NB4 (cell line): ENCODE measurements around the gene PSMD13.

Experiments used
- DNase-seq: peaks from one replicate; pipeline ENCODE4 v3.0.0; 2010; ENCODE audit warnings: low read depth
- H3K4me3 ChIP-seq: one replicate; pipeline ENCODE4 v1.5.1; 2011; ENCODE audit warnings: mild to moderate bottlenecking, low read depth, low read length, moderate library complexity
- MYC ChIP-seq: IDR thresholded peaks from 2 replicates; pipeline ENCODE4 v1.6.1; 2011; ENCODE audit warnings: low read depth, low read length
- POLR2A ChIP-seq: IDR thresholded peaks from 2 replicates; pipeline ENCODE4 v1.6.1; 2011; ENCODE audit warnings: mild to moderate bottlenecking; ENCODE audit not compliant: insufficient read length; ENCODE audit errors: extremely low read depth
- TF ChIP-seq, protein P1 (sequence below): IDR thresholded peaks from 2 replicates; pipeline ENCODE4 v1.6.1; 2011; ENCODE audit warnings: low read depth, low read length
- TF ChIP-seq, protein P2 (sequence below): IDR thresholded peaks from one replicate; pipeline ENCODE4 v1.5.1; 2012; ENCODE audit warnings: low read depth, low read length

Gene PSMD13

DNA sequence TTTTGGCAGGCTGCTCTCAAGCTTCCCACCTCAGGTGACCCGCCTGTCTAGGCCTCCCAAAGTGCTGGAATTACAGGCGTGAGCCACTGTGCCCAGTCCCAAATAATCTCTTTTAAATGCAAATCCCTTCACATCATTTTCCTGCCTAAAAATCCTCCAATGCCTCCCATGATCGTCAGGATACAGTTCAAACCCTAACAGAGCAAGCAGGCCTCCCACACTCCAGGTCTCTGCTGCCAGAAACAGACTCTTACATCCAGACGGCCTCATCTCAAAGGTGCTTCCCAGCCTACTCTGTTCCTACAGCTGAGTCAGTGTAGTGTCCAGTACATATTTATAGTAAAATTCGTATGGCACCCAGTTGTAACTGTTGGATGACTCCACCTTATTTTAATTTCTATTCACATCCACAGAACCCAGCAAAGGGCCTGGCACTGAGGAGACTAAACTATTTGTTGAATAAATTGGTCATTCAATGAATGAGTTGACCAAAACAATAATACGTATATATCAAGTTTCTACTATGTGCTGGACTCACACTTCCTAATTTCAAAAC lies 8.9 kb upstream of the PSMD13 start:
- no peak for DNase-seq
- no peak overlapping the region for H3K4me3 ChIP-seq
- TF ChIP-seq, protein P1, sequence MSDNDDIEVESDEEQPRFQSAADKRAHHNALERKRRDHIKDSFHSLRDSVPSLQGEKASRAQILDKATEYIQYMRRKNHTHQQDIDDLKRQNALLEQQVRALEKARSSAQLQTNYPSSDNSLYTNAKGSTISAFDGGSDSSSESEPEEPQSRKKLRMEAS = no peak
- TF ChIP-seq, protein P2, sequence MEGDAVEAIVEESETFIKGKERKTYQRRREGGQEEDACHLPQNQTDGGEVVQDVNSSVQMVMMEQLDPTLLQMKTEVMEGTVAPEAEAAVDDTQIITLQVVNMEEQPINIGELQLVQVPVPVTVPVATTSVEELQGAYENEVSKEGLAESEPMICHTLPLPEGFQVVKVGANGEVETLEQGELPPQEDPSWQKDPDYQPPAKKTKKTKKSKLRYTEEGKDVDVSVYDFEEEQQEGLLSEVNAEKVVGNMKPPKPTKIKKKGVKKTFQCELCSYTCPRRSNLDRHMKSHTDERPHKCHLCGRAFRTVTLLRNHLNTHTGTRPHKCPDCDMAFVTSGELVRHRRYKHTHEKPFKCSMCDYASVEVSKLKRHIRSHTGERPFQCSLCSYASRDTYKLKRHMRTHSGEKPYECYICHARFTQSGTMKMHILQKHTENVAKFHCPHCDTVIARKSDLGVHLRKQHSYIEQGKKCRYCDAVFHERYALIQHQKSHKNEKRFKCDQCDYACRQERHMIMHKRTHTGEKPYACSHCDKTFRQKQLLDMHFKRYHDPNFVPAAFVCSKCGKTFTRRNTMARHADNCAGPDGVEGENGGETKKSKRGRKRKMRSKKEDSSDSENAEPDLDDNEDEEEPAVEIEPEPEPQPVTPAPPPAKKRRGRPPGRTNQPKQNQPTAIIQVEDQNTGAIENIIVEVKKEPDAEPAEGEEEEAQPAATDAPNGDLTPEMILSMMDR = no peak
- no peak for TF ChIP-seq POLR2A
- no peak for TF ChIP-seq MYC

DNA sequence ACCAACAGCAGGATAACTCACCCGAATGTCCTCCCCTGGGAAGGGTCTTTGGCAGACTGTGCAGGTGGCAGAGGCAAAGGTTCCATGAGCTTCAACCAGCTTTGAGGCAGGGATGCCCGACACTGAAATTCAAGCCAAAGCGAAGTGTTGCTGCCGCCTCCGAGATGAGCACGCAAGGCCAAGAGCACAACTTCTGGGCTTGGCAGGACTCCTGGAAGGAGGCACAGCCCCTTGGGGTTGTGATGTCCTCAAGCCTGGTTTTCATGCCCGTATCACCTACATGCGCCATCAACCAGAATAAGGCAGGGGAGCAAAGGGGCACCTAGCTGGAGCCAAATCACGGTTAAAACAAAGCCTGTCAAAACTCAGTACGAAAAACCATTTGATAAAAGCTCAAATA lies 6.3 kb upstream of the PSMD13 start:
- DNase-seq = no peak
- no peak overlapping the region for H3K4me3 ChIP-seq
- TF ChIP-seq MYC (no peak), POLR2A (no peak)
- TF ChIP-seq, protein P2 = no peak
- TF ChIP-seq, protein P1 = no peak

DNA sequence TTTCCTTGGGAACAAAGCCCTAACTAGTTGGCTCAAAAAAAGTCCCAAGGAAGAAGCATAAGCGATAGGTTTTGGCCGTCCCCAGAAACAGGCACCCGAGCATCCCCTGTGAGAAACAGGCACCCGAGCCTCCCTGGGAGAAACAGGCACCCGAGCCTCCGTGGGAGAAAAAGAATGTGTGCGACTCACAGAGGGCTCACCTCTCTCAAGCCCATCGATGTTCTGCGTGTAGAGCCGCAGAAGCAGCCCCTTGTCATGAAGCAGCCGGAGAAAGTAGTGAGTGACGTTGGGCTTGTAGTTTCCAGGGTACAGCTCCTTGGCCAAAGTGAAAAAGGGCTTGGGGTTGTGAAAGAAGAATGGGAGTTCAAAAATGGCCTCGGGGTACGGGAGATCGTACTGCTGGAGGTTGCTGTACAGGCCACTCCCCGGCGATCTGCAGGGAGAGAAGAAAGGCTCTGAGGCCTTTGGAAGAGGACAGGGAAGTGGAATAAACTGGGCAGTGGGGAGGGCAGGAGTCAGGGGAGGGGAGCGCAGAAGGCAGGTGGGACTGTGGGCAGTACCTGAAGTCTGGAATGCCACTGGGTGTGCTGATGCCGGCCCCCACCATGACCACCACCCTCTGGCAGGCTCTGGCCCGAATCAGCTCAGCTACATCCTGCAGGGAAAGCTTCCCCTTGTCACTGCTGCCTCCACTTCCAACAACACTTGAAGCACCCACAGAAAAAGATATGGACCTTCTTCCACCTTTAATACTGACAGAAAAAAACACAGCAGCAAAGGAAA lies 3.8 kb upstream of the PSMD13 start:
- H3K4me3 ChIP-seq = no peak overlapping the region
- TF ChIP-seq, protein P2 = no peak
- TF ChIP-seq, protein P1 = no peak
- no peak for TF ChIP-seq POLR2A
- TF ChIP-seq MYC = no peak

DNA sequence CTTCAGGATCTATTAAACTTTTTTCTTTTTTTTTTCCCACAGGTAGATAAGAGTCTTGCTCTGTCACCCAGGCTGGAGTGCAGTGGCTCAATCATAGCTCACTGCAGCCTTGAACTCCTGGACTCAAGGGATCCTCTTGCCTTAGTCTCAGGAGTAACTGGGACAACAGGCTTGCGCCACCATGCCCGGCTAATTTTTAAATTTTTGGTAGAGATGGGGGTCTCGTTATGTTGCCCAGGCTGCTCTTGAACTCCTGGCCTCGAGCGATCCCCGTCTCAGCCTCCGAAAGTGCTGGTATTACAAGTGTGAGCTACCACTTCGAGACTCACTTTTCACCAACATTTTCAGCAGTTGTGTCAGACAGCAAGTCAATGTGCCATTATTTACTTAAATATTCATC lies 1.6 kb upstream of the PSMD13 start:
- TF ChIP-seq MYC = no peak
- TF ChIP-seq, protein P2 = no peak
- TF ChIP-seq, protein P1 = no peak
- no peak for TF ChIP-seq POLR2A
- no peak for DNase-seq
- peak overlapping the region; percentile 89 for H3K4me3 ChIP-seq

More for the DNA sequence above, 3.8 kb upstream of the PSMD13 start:
- DNase-seq = no peak

DNA sequence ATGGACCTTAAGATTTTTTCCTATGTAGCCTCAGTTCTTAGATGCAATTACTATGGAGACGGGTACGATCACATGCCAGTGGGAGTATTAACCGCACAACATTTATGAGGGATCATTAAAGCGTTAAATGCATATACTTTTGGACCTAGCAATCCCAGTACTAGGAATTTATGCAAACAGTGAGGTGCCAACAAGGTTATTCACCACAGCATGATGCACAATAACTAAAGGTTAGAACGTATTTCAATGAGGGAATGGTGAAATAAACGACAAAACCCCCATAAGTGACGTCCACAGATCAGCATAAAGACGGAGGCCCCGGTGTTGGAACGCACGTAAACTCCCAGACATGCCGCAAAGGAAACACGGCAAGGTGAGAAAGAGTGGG lies 1.2 kb upstream of the PSMD13 start:
- TF ChIP-seq, protein P1 = no peak
- TF ChIP-seq, protein P2 = no peak
- TF ChIP-seq MYC (no peak), POLR2A (no peak)
- peak overlapping the region; percentile 89 for H3K4me3 ChIP-seq
- DNase-seq = no peak
